Measurements from ENCODE around the gene SND1.

DNA sequence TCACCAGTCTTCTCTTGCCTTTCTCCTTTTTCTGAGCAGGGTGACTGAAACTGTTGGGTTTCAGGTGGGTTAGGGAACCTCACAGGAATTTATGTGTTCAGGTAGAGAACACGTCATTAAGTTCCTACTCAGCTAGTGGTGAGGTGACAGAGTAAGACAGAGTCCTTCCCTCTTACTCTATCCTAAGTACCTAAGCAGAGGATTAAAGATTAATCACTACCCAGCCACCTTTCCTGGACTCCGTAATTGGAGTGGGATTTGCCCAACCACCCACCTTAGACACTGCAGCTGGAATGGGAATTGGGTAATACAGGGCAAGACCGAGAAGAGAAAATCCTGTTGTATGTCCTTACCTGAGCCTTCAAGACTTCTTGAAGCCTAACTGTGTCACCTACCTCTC is 221.2 kb downstream of the SND1 start:
- no peak for TF ChIP-seq CTCF (IDR thresholded peaks at IDR 0.05)
- TF ChIP-seq EZH2 (IDR thresholded peaks at IDR 0.05; ENCODE audit: borderline replicate concordance, insufficient read depth, low read depth, low read length, poor library complexity, severe bottlenecking) = no peak

All from B cell (primary cell).